ENCODE data around the gene RSKR.

DNA sequence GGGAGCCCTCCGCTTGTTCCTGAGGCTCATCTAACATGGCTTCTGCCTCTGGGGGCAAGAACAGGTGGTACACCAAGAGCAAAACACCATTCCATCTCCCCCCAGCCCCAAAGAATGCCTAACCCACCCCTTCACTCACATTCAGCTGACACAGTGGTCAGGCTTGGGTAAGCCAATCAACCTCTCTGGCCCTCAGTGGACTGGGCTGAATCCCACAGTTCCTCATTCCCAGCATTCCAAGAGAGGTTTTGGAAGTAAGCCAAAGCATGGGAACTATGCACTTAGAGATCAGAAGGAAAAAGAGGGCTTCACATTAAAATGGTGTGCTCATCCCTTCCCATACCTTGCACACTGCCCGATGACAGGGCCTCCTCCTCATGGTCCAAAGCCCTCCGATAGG lies 50.5 kb downstream of the RSKR start:
- TF ChIP-seq, protein P1, sequence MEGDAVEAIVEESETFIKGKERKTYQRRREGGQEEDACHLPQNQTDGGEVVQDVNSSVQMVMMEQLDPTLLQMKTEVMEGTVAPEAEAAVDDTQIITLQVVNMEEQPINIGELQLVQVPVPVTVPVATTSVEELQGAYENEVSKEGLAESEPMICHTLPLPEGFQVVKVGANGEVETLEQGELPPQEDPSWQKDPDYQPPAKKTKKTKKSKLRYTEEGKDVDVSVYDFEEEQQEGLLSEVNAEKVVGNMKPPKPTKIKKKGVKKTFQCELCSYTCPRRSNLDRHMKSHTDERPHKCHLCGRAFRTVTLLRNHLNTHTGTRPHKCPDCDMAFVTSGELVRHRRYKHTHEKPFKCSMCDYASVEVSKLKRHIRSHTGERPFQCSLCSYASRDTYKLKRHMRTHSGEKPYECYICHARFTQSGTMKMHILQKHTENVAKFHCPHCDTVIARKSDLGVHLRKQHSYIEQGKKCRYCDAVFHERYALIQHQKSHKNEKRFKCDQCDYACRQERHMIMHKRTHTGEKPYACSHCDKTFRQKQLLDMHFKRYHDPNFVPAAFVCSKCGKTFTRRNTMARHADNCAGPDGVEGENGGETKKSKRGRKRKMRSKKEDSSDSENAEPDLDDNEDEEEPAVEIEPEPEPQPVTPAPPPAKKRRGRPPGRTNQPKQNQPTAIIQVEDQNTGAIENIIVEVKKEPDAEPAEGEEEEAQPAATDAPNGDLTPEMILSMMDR (IDR thresholded peaks at IDR 0.05 in 2 of 3, conservative IDR thresholded peaks at IDR 0.05 in 1 of 3; ENCODE audit: insufficient read depth in 2 of 3, low read depth in 1 of 3, low read length in 3 of 3) = no peak
- no peak for TF ChIP-seq ZSCAN29 (IDR thresholded peaks at IDR 0.05)
- no peak for TF ChIP-seq GTF2F1 (IDR thresholded peaks at IDR 0.05; ENCODE audit: low read depth, low read length)
- no peak for TF ChIP-seq ZBTB8A (IDR thresholded peaks at IDR 0.05; ENCODE audit: partially characterized antibody)
- no peak for TF ChIP-seq ZBTB33 (CRISPR knock-in tag; IDR thresholded peaks at IDR 0.05)
- no peak for TF ChIP-seq ZNF146 (CRISPR knock-in tag; IDR thresholded peaks at IDR 0.05; ENCODE audit: unreplicated experiment)
- TF ChIP-seq CHD4 (IDR thresholded peaks at IDR 0.05; ENCODE audit: insufficient read depth, insufficient replicate concordance, low read depth, low read length, poor library complexity, severe bottlenecking) = no peak
- no peak for TF ChIP-seq TBP (optimal IDR thresholded peaks at IDR 0.05; ENCODE audit: low read depth, low read length)
- TF ChIP-seq CREM (IDR thresholded peaks at IDR 0.05; ENCODE audit: low read depth) = no peak
- TF ChIP-seq HOMEZ (CRISPR knock-in tag; IDR thresholded peaks at IDR 0.05) = no peak
- no peak for TF ChIP-seq HNRNPK (IDR thresholded peaks at IDR 0.05; ENCODE audit: low read depth, low read length, poor library complexity, severe bottlenecking)

Measured in K562 (cell line).